ENCODE measurements around the gene LLGL2. TPM values are rescaled to one million over a fixed set of nuclear protein-coding genes. Genes with fewer than 3 reads are reported as not detected.

The LLGL2 gene
- total RNA-seq, 1 experiment from 2014 or later = 156 TPM

DNA sequence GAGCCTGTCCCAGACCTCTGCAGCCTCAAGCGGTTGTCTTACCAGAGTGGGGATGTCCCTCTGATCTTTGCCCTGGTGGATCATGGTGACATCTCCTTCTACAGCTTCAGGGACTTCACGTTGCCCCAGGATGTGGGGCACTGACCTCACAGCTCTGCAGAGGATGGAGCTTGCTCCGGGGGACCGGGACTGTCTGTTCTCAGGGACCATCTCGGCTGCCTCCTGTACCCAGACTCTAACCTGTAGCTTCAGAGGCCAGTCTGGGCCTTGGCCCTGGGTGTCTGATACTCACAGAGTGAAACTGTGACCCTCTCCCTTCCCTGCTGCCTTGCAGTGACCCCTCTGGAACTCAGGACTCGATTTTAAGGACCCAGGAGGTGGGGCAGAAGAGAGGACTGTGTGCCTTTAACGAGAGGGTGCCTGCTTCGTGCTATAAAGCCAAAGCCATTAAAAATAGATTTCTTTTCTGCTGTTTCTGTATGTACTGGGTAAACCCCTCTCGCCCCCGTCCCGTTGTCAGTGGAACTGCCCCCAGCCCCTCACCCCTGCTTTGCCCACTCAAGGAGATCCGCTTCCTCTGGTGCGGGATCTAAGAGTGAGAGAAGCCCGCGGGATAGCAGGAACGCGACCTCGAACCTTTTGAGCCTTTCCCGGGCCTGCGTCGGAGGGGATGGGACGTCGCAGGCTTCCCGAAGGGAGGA, 1.1 kb upstream of the LLGL2 start:
- peak overlapping the region; percentile 99; the same call in 1 of the 2 replicates for H2AFZ ChIP-seq
- no peaks in the 10 kb centered on the region for H3K27me3 ChIP-seq (ENCODE audit: insufficient read depth, low read depth)
- POLR2A ChIA-PET (ENCODE audit: unreplicated experiment) = interaction anchor here (0.8 to 2.5 kb wide), 2 partner anchors 25 to 256 kb away, joined by 31 to 35 read pairs; no protein-coding TSS in a partner anchor
- H3K27ac ChIP-seq = no peak overlapping the region
- peaks cover 21% of the 10 kb centered on the region; the same call in 1 of the 2 replicates for H3F3A ChIP-seq (ENCODE audit: insufficient read depth, low read depth)
- no TSS peak for BruUV-seq (replicated peaks)
- 0 out of 2 replicates have a peak, but pooled peaks cover 3% of the 10 kb centered on the region for H3K36me3 ChIP-seq (ENCODE audit: low read depth)
- no peaks in the 10 kb centered on the region; the same call in 1 of the 2 replicates for H4K20me1 ChIP-seq (ENCODE audit: insufficient read depth)
- H3K4me3 ChIP-seq = peak overlapping the region; percentile 100
- H3K9me2 ChIP-seq (ENCODE audit: insufficient read depth) = no peaks in the 10 kb centered on the region
- peaks cover 21% of the 10 kb centered on the region for H3K4me1 ChIP-seq (replicated peaks; ENCODE audit: insufficient read depth)
- intact Hi-C loops (cut with micrococcal nuclease; ENCODE audit: unreplicated experiment) = loop anchor here (2.0 kb wide), 1 partner anchor 64 kb away; no protein-coding TSS in a partner anchor
- H3K79me2 ChIP-seq (ENCODE audit: low read depth) = peaks cover 30% of the 10 kb centered on the region
- CTCF ChIA-PET = interaction anchor here (0.6 to 0.7 kb wide), 5 partner anchors 110 to 1212 kb away, joined by 3 to 12 read pairs (median 3); partner anchors contain the start of gene SLC25A19
- no peaks in the 10 kb centered on the region for H3K9me3 ChIP-seq (ENCODE audit: insufficient read depth, low read depth)
- DNase-seq = no peak
- H3K4me2 ChIP-seq = peak overlapping the region; percentile 93
- TF ChIP-seq, protein P1, sequence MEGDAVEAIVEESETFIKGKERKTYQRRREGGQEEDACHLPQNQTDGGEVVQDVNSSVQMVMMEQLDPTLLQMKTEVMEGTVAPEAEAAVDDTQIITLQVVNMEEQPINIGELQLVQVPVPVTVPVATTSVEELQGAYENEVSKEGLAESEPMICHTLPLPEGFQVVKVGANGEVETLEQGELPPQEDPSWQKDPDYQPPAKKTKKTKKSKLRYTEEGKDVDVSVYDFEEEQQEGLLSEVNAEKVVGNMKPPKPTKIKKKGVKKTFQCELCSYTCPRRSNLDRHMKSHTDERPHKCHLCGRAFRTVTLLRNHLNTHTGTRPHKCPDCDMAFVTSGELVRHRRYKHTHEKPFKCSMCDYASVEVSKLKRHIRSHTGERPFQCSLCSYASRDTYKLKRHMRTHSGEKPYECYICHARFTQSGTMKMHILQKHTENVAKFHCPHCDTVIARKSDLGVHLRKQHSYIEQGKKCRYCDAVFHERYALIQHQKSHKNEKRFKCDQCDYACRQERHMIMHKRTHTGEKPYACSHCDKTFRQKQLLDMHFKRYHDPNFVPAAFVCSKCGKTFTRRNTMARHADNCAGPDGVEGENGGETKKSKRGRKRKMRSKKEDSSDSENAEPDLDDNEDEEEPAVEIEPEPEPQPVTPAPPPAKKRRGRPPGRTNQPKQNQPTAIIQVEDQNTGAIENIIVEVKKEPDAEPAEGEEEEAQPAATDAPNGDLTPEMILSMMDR (conservative IDR thresholded peaks at IDR 0.05) = no peak
- TF ChIP-seq EZH2 (IDR thresholded peaks at IDR 0.05; ENCODE audit: low read depth) = no peak

DNA sequence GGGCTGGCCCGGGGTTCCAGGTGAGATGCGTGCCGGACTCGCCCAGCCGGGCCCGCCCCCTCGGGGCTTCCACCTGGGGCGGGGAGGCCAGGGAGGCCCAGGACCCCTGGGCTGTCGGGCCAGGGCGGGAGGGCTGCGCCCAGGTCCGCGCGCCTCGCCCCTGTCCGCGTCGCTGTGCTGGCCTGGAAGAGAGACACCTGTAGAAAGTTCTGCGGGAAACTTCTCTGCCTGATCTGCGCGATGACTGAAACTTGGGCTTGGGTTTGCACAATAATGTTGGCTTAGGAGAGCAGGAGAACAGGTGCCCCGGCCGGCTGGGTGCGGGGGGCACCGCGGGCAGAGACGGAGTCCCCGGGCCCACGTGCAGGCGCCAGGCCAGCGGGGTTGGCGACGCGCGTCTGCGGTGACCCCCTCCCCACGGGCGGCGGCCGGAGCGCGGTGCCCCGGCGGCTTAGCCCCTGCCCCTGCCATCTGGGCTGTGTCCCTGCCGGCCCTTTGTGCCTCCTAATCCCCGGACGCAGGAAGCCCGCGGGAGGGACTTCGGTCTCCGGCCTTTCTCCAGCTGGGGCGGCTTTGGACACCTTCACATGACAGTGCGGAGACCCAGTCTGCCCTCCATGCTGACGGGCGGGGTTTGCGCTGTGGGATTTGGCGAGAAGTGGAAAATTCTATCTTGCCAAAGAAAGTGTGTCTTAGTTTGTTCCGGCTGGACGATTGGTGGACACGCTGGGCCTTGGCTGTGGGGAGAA, 483 bp downstream of the LLGL2 start:
- H3K36me3 ChIP-seq (ENCODE audit: low read depth) = no peaks in the 10 kb centered on the region
- peaks cover 44% of the 10 kb centered on the region for H3K79me2 ChIP-seq (ENCODE audit: low read depth)
- no peaks in the 10 kb centered on the region for H3K9me2 ChIP-seq (ENCODE audit: insufficient read depth)
- no peaks in the 10 kb centered on the region; the same call in 1 of the 2 replicates for H4K20me1 ChIP-seq (ENCODE audit: insufficient read depth)
- peaks cover 24% of the 10 kb centered on the region; the same call in 1 of the 2 replicates for H3F3A ChIP-seq (ENCODE audit: insufficient read depth, low read depth)
- TSS peak; percentile 34 for BruUV-seq (replicated peaks)
- H3K4me2 ChIP-seq = peak overlapping the region; percentile 99
- ChIA-PET CTCF (interaction anchor here (0.5 to 2.3 kb wide), 4 partner anchors 9 to 131 kb away, joined by 5 to 15 read pairs (median 6); partner anchors contain the start of gene TSEN54), POLR2A (ENCODE audit: unreplicated experiment) (interaction anchor here (0.5 to 2.5 kb wide), 14 partner anchors 10 to 836 kb away, joined by 3 to 35 read pairs (median 4); partner anchors contain the start of genes MIF4GD and TSEN54)
- intact Hi-C loops (cut with micrococcal nuclease; ENCODE audit: unreplicated experiment) = loop anchor here (2.0 kb wide), 2 partner anchors 31 to 63 kb away; no protein-coding TSS in a partner anchor
- H3K9me3 ChIP-seq (ENCODE audit: insufficient read depth, low read depth) = no peaks in the 10 kb centered on the region
- no peak for TF ChIP-seq EZH2 (IDR thresholded peaks at IDR 0.05; ENCODE audit: low read depth)
- TF ChIP-seq, protein P1 (conservative IDR thresholded peaks at IDR 0.05) = 0 out of 2 replicates have a peak, but pooled peaks have one; percentile 12
- no peaks in the 10 kb centered on the region for H3K27me3 ChIP-seq (ENCODE audit: insufficient read depth, low read depth)
- H3K27ac ChIP-seq = peak overlapping the region; percentile 55
- peak overlapping the region; percentile 79 for H3K4me3 ChIP-seq
- peaks cover 26% of the 10 kb centered on the region for H3K4me1 ChIP-seq (replicated peaks; ENCODE audit: insufficient read depth)
- peak overlapping the region; percentile 85 for H2AFZ ChIP-seq
- DNase-seq = peak in 1 of 2 experiments; percentile 45

All from PC-9 (cell line).